ENCODE measurements around the gene MYO7B. TPM values are rescaled to one million over a fixed set of nuclear protein-coding genes. Genes with fewer than 3 reads are reported as not detected.

Gene MYO7B
- total RNA-seq, 4 donors from 2014 or later: 0.30 to 0.78 TPM; not detected in 2

DNA sequence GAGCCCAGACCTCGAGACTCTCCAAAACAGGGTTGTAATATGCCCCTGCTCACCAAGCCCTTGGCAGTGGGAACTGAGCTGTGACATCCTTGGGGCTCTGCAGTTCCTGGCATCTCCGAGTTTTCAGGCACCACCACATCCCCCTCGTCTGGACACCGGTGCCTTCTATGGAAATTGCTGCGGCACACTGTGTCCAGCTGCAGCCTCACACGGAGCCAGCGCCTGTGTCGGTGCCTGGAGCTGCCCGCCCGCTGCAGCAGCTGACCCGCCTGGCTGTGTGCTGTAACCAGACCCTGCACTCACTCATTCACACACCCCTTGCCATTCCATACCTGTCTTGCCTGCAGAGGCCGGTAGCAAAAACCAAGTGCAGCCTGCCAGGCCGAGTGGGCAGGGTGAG, 21.0 kb upstream of the MYO7B start:
- no peaks in the 10 kb centered on the region for H3K9me3 ChIP-seq
- no peak overlapping the region for H3K4me3 ChIP-seq
- 76 to 89% methylated on average over 1 to 5 of the region's 13 CpGs for WGBS, 2 donors
- no peak for DNase-seq (ENCODE audit: low spot score in 2 of 2)
- peaks cover 0 to 25% (median 2%) of the 10 kb centered on the region in 3 donors for H3K36me3 ChIP-seq
- peaks cover 0 to 25% (median 9%) of the 10 kb centered on the region in 4 donors for H3K4me1 ChIP-seq
- no peaks in the 10 kb centered on the region for H3K27me3 ChIP-seq
- no peak overlapping the region for H3K27ac ChIP-seq
- TF ChIP-seq POLR2A (IDR thresholded peaks at IDR 0.05): no peak
- TF ChIP-seq EP300 (IDR thresholded peaks at IDR 0.05): no peak
- TF ChIP-seq, protein P1, sequence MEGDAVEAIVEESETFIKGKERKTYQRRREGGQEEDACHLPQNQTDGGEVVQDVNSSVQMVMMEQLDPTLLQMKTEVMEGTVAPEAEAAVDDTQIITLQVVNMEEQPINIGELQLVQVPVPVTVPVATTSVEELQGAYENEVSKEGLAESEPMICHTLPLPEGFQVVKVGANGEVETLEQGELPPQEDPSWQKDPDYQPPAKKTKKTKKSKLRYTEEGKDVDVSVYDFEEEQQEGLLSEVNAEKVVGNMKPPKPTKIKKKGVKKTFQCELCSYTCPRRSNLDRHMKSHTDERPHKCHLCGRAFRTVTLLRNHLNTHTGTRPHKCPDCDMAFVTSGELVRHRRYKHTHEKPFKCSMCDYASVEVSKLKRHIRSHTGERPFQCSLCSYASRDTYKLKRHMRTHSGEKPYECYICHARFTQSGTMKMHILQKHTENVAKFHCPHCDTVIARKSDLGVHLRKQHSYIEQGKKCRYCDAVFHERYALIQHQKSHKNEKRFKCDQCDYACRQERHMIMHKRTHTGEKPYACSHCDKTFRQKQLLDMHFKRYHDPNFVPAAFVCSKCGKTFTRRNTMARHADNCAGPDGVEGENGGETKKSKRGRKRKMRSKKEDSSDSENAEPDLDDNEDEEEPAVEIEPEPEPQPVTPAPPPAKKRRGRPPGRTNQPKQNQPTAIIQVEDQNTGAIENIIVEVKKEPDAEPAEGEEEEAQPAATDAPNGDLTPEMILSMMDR (IDR thresholded peaks at IDR 0.05): no peak

DNA sequence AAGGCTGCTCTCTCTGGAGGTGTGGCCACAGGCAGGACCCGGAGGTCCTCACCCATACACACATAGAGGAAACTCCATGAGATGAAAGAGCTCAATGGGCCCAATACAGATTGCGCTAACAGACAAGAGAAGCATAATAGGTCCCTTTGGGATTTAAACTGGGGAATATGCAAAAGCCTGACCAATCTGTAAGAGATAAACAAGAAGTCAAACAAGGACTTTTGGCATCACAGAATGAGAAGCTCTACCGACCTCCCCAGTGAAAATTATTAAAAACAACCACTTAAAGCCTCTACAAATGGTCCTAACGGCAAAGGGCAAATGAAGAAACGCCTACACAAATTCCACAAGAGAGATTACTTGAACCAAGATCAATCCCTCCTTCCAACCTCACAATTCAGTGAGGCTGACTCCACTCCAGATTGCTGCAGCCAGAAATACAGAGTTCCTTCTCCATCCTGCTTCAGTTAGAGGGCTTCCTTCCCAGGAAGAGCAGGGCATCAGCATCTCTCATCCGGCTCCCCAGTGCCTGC, 20.0 kb upstream of the MYO7B start:
- no peak for TF ChIP-seq POLR2A (IDR thresholded peaks at IDR 0.05)
- TF ChIP-seq, protein P1 (IDR thresholded peaks at IDR 0.05): no peak
- no peak for TF ChIP-seq EP300 (IDR thresholded peaks at IDR 0.05)
- H3K36me3 ChIP-seq: peaks cover 0 to 25% (median 2%) of the 10 kb centered on the region in 3 donors
- no peak for DNase-seq (ENCODE audit: low spot score in 2 of 2)
- WGBS, 2 donors: 33 to 44% methylated on average over 6 of the region's 6 CpGs
- H3K27ac ChIP-seq: peak overlapping the region in 2 of 4 donors; percentile 56 to 66
- no peaks in the 10 kb centered on the region for H3K27me3 ChIP-seq
- H3K4me1 ChIP-seq: peaks cover 0 to 25% (median 9%) of the 10 kb centered on the region in 4 donors
- no peak overlapping the region for H3K4me3 ChIP-seq
- H3K9me3 ChIP-seq: no peaks in the 10 kb centered on the region

DNA sequence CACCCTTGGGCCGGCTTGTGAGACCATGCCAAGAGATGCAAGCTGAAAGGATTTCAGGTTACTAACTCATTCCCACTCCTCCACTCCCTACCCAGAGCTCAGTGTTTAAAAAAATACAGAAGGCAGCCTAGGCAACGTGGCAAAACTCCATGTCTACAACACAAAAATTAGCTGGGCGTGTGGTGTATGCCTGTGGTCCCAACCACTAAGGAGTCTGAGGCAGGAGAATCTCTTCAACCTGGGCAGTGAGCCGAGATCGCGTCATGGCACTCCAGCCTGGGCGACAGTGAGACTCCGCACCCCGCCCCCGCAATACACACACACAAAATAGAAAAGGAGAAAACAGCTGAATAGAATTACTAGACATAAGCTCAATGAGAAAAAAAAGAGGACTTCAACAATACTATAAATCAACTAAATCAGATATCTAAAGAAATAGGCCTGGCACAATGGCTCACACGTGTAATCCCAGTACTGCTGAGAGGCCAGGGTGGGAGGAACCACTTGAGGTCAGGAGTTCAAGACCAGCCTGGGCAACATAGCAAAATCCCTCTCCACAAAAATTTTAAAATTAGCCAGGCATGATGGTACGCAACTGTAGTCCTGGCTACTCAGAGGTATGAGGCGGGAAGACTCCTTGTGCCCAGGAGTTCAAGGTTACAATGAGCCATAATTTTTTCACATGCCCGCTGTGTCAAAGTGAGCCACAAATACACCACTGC, 19.3 kb upstream of the MYO7B start:
- Histone ChIP-seq H3K27ac (peak overlapping the region in 2 of 4 donors; percentile 56 to 66), H3K4me3 (no peak overlapping the region), H3K4me1 (peaks cover 0 to 25% (median 9%) of the 10 kb centered on the region in 4 donors), H3K9me3 (no peaks in the 10 kb centered on the region), H3K36me3 (peaks cover 0 to 28% (median 2%) of the 10 kb centered on the region in 3 donors), H3K27me3 (no peaks in the 10 kb centered on the region)
- 76 to 77% methylated on average over 14 of the region's 14 CpGs for WGBS, 2 donors
- TF ChIP-seq EP300 (IDR thresholded peaks at IDR 0.05): no peak
- no peak for TF ChIP-seq POLR2A (IDR thresholded peaks at IDR 0.05)
- peak in 1 of 2 donors; percentile 15 for DNase-seq (ENCODE audit: low spot score in 2 of 2)

DNA sequence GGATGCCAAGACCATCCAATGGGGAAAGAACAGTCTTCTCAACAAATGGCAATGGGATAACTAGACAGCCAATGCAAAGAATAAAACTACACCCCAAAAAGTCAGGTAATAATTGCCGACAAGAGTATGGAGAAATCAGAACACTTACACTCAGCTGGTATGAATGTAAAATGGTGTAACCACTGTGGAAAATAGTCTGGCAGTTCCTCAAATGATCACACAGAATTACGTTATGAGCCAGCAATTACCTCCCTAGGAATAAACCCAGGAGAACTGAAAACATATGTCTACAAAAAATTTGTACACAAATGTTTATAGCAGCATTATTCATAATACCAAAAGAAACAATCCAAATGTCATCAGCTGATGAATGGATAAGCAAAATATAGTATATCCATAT, 18.0 kb upstream of the MYO7B start:
- 91 to 94% methylated on average over 2 of the region's 2 CpGs for WGBS, 2 donors
- TF ChIP-seq, protein P1 (IDR thresholded peaks at IDR 0.05): no peak
- no peak for TF ChIP-seq POLR2A (IDR thresholded peaks at IDR 0.05)
- no peak for TF ChIP-seq EP300 (IDR thresholded peaks at IDR 0.05)
- Histone ChIP-seq H3K27ac (no peak overlapping the region), H3K27me3 (no peaks in the 10 kb centered on the region), H3K4me1 (peaks cover 0 to 25% (median 9%) of the 10 kb centered on the region in 4 donors), H3K4me3 (no peak overlapping the region), H3K9me3 (no peaks in the 10 kb centered on the region), H3K36me3 (peaks cover 0 to 37% (median 2%) of the 10 kb centered on the region in 3 donors)
- no peak for DNase-seq (ENCODE audit: low spot score in 2 of 2)

DNA sequence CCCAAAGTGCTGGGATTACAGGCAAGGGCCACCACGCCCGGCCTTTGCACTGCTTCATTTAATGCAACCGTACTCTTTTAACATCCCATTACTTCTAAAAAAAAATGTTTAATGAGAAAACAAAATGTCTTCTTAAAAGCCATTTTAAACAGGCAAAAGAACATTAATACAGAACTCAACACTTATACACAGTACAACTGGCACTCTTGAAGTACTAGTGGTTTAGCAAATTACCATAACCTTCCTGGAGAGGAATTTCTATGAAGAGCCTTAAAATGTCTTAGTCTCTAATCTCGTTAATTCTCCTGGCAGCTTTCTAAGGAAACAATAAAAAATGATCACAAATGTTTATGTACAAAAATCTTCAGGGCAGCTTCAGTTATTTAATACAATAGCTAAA, 15.1 kb upstream of the MYO7B start:
- Histone ChIP-seq H3K27me3 (no peaks in the 10 kb centered on the region), H3K9me3 (no peaks in the 10 kb centered on the region), H3K36me3 (peaks cover 0 to 36% (median 4%) of the 10 kb centered on the region in 3 donors), H3K4me3 (no peak overlapping the region), H3K27ac (no peak overlapping the region), H3K4me1 (peaks cover 0 to 33% (median 20%) of the 10 kb centered on the region in 4 donors)
- WGBS, 2 donors: 90 to 94% methylated on average over 4 of the region's 4 CpGs
- TF ChIP-seq POLR2A (IDR thresholded peaks at IDR 0.05) (no peak), EP300 (IDR thresholded peaks at IDR 0.05) (no peak)
- TF ChIP-seq, protein P1 (IDR thresholded peaks at IDR 0.05): no peak
- no peak for DNase-seq (ENCODE audit: low spot score in 2 of 2)

Measured in tibial nerve (tissue), 4 donors.